ENCODE data around the gene NRF1.

NRF1 gene

DNA sequence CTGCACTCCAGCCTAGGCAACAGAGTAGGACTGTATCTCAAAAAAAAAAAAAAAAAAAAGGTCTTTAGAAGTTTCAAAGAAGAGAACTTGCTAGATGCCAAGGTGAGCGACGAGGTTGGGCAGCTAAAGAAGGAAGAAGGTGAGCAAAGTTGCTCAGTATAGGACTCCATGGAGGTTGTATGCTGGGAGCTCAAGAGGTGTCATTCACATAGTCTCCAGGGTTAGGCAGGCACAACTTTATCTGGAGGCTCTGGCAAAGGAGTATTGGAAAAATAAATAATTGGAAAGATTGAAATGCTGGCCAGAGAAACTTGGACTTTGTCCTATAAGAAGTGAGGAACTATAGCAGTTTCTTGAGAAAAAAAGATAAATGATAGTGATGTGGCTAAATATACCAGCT lies 74.5 kb downstream of the NRF1 start:
- no peak for DNase-seq

DNA sequence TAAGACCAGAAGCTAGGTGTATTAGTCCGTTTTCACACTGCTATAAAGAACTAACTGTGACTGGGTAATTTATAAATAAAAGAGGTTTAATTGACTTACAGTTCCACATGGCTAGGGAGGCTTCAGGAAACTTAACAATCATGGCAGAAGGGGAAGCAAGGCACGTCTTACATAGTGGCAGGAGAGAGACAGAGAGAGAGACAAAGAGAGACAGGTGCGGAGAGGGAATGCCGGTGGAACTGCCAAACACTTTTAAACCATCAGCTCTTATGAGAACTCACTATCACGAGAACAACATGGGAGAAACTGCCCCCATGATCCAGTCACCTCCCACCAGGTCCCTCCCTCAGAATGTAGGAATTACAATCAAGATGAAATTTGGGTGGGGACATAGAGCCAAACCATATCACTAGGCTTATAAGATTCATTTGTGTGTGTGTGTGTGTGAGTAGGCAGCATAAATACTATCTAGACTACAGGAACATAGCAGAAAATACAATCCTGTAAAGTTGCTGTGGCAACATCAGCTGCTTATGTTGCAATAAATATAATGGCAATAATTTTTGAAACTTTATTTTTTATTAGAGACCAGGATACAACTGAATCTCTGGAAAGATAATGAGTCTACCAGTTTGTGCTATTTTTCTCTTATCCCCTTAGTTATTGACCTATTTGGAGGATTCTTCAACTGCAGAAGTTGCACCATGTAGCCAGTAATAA lies 77.1 kb downstream of the NRF1 start:
- DNase-seq = no peak

- no peak for DNase-seq
Measured at GRCh38 chr7:129689995-129690581, 78.6 kb downstream of the NRF1 start.

GRCh38 chr7:129690701-129691100 lies 79.2 kb downstream of the NRF1 start:
- DNase-seq = no peak

DNA sequence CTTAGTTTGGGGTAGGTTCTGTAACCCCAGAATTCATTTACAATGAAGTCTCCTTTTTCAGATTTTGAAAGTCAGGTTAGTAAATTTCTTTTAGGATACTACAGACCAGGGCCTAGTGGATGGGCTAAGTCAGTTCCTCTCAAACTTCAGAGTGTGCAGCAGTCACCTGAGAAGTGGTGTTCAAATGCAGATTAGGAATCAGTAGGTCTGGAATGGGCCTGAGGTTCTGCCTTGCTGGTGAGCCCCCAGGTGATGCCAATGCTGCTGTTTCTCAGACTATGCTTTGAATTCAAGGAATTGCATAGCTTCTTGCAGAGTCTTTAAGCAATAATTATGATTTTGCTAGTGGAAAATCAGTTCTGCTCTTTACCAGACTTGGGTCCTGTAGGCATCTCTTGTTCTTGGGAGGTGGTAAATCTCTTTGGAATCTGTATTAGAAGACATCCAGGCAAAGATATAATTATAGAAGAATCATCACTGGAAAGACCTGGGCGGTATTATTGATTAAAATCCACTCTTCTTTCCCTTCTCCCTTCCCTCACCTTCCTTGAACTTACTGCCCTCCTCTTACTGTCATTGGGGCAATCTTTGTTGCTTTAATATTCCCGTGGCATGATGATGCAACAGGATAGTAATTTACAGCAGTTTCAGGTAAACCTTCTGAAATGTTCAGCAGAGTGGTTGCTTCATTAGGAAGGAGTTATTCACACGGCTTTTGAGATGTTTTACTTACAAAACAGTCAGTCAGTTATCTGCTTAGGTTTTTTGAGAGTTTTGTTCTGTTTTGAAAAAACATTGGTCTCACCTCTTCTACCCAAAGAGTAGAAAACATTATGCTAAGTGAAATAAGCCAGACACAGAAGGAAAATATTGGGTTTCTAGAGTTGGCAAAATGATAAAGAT lies 87.2 kb downstream of the NRF1 start:
- DNase-seq = no peak

DNA sequence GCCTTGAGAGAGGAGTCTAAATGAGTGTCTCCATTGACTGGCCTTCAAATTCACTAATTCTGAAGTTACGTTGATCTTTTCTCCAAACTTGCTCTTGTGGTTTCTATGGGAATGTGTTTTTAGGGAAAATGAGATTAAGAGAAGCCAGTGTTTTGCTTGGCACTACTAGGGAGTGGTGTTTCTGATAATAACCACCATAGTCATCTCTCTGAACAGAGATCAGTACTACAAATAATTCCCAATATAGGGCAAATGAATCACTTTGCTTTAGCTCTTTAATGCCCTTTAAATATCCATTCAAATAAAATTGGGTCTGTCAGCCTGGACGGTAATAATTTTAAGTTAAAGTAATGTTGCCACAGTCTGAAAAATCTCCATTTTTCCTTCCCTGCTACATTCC lies 90.8 kb downstream of the NRF1 start:
- no peak for DNase-seq

- DNase-seq = no peak
Measured at GRCh38 chr7:129702761-129703338, 91.3 kb downstream of the NRF1 start.

DNA sequence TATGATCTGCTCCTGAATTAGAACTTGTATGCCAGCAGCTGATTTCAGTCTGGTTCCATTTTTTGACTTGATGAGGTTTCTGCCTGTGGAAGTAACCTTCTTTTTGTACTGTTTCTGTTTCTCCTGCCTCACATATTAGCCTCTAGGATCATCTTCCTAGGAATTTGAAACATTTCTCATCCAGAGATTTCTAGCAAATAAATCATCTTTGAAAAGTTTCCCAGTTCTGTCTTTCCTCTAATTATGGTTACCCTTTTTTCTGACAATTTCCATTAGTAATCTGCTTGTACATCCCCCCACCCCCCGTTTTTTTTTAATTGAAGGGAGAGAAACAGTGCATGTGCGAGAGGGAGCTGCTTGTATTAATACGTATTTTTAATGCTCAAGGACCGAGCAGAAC lies 92.2 kb downstream of the NRF1 start:
- no peak for DNase-seq

DNA sequence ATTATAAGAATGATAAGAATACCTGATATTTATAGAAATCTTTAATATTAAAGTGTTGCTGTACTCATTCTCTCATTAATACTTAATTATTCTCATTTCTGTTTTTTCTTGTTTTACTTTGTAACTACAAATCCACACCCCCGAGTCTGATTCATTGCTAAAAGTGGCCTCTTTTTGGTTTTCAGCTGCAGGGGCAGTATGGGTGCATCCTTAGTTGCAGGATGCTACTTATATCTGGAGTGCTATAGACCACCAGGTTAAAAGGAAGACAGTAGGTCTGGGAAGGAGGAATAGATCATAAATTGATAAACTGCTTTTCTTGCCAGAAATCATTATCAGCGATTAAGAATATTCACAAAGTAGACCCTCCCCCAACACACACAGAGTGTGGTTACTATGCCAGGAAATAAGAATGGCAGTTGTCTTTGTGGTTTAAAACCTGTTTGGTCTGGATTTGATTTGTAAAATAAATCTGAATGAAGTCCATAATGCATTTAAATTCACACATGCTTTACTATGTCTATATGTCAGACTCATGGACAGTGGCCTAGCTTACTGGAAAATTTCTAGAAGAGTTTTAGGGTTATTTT lies 96.5 kb downstream of the NRF1 start:
- no peak for DNase-seq

GRCh38 chr7:129713544-129713943 lies 102.0 kb downstream of the NRF1 start:
- DNase-seq = no peak

DNA sequence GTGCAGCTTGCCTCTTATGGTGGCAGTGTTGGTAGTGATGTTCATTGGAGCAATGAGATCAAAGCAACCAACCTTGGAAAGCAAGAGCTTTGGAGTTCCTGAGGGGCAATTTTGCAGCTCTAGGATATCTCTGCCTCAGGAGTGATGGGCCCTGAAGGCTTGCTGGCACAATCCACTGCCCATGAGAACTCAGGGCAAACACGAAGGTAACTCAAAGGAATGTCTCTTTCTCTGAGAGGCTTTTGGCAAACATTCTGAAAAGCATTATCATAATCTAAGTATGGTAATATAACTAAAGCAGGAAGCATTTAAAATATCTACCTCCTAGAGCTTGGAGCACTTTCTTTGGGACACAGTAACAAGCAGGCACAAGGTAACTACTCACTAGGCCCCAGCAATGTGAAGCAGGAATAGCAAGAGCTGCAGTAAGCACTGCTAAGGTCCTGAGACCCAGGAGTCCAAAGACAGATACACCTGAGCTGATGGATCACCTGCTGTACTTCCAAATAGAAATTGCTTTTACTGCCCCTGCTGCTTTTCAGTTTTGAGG lies 103.1 kb downstream of the NRF1 start:
- no peak for DNase-seq

DNA sequence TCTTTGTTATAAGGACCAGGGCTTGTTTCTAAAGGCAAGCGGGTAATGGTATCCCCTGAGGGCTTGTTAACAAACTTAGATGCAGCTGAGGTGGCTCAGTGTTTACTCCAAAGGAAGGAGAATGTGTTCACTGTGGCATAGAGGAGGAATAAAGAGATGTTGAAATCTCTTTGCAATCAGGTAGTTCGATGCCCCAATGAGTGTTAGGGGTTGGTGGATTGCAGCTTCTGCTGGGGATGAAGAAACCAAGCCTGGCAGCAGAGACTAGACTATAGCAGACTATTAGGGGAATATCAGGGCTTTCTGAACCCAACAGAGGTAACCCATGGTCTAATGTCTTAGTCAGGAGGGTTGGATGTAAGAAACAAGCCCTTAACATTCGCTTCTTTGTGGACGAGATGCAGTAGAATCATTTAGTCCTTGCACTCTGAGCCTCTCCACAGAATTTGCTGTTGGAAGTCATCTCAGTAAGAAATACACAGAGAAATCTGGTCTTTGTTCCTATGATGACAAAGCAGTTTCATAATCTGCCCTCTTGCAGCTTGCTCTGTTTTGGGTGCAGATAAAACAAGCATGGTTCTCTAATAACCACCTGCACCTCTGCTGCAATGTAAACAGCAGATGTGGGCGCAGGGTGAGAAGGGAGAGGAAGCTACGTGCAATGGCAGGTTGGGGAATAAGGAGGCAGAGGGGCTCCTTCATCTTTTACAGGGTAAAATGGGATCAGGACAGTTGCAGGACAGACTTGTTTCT lies 108.6 kb downstream of the NRF1 start:
- no peak for DNase-seq

- DNase-seq = no peak
Measured at GRCh38 chr7:129721068-129721467, 109.5 kb downstream of the NRF1 start.

- DNase-seq = no peak
Measured at GRCh38 chr7:129723679-129724078, 112.2 kb downstream of the NRF1 start.

- no peak for DNase-seq
Measured at GRCh38 chr7:129724796-129725195, 113.3 kb downstream of the NRF1 start.

- DNase-seq = no peak
Measured at GRCh38 chr7:129728875-129729467, 117.5 kb downstream of the NRF1 start.

DNA sequence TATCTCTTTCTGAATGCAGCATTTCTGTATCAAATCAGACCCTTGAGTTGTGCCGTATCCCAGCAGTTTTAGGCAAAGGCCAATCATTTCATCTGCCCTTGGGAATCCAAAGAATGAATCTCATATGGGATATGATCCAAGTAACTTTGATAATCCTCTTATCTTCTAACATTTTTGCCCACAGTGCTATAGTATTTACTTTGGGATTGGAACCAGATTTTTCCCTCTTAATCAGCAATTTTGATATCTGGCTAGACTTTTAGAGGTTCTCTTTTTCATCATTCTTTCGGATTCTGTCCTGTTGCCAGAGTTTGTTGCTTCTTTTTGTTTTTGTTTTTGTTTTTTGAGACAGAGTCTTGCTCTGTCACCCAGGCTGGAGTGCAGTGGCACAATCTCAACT lies 118.0 kb downstream of the NRF1 start:
- DNase-seq = no peak

GRCh38 chr7:129730159-129730558 lies 118.6 kb downstream of the NRF1 start:
- DNase-seq = no peak

- no peak for DNase-seq
Measured at GRCh38 chr7:129734400-129734799, 122.9 kb downstream of the NRF1 start.

DNA sequence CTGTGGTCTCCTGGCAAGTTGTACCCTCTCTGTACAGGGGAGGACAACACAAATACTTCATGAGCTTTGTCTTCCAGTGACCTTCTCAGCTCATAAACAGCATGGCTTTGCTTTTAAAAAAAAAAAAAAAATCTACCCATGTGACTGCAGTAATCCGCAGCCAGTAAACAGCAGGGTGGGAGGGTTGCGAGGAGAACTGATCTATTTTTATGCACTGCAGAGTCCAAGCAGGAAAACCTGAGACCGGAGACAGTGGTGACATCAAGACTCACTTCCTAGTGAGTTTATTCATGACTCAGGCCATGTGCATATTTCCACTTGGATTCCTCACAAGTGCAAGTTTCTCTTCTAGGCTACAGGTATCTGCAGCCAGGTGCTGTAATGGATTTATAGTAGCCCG lies 127.9 kb downstream of the NRF1 start:
- DNase-seq = no peak

DNA sequence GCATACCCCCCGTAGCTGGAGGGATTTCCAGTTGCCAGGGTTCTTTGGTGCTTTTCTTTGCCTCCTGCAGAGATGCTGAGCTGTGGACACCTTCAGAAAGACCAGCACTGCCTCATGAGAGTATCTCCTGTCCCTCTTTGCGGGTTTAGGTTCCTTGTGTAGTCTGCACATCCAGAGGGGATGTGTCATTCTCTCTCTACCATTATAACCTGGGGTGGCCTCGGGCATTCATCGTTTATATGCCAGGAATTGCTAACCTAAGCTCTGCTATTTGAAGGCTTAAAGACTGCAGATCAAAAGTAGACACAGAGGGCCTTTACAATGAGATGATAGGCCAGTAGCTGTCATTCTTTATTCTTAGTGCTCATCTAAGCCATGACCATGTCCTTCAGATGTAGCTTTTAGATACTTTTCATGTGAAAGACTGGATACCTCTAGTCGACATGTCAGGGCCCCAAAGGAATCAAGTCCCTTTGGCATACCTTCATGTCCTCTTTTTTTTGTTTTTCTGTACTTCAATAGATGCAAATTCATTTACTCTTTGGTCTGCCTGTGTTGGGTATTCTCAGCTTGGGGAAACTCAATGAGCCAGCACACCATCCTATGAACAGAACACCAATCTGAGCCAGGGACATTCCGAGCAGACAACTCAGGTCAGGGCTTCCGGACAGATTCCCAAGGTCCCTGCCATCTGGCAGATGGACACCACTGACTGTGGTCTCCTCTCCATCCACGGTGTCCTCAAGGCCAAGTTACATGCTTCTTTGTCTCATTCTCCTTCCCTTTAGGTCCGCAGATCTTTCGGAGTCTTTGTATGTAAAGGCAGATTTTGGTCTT lies 129.3 kb downstream of the NRF1 start:
- no peak for DNase-seq
